GM12874 (cell line): ENCODE results near the gene SLC25A27.

Experiments
- CTCF ChIP-seq: IDR thresholded peaks from 2 replicates; pipeline ENCODE4 v1.5.1; 2011; ENCODE audit warnings: low read depth, mild to moderate bottlenecking, control low read depth, low read length, moderate library complexity; ENCODE audit not compliant: insufficient read depth

SLC25A27 gene

GRCh38 chr6:46626228-46626909 is 26.4 kb upstream of the SLC25A27 start:
- peak; percentile 15; the same call in 1 of the 2 replicates for TF ChIP-seq CTCF

- TF ChIP-seq CTCF = no peak
Measured at GRCh38 chr6:46626976-46627375, 25.8 kb upstream of the SLC25A27 start.

GRCh38 chr6:46628498-46628897 is 24.3 kb upstream of the SLC25A27 start:
- TF ChIP-seq CTCF = no peak

GRCh38 chr6:46628976-46629375 is 23.8 kb upstream of the SLC25A27 start:
- TF ChIP-seq CTCF = no peak

GRCh38 chr6:46629691-46630090 is 23.1 kb upstream of the SLC25A27 start:
- TF ChIP-seq CTCF = no peak

GRCh38 chr6:46632053-46632452 is 20.7 kb upstream of the SLC25A27 start:
- TF ChIP-seq CTCF = no peak

GRCh38 chr6:46635462-46635861 is 17.3 kb upstream of the SLC25A27 start:
- no peak for TF ChIP-seq CTCF
